ENCODE measurements around the gene USO1.
"Not testable (repeated sequence)": the region's sequence is repeated elsewhere in the genome, so short reads cannot be mapped to it uniquely, and the experiment has no call there.

USO1 gene

DNA sequence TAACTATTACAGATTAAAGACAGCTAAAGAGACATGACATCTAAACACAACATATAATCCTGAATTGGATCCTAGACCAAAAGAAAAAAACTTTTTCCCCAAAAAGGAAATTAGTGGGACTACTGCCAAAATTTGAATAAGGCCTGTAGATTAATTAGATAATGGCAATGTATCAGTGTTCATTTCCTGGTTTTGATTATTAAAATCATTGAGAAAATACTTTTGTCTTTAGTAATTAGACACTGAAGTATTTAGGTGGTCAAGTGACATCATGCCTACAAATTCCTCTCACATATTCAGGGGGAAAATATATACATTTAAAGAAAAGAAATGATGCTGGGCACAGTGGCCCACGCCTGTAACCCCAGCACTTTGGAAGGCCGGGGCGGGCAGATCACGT is 10.4 kb upstream of the USO1 start:
- no peak for DNase-seq

DNA sequence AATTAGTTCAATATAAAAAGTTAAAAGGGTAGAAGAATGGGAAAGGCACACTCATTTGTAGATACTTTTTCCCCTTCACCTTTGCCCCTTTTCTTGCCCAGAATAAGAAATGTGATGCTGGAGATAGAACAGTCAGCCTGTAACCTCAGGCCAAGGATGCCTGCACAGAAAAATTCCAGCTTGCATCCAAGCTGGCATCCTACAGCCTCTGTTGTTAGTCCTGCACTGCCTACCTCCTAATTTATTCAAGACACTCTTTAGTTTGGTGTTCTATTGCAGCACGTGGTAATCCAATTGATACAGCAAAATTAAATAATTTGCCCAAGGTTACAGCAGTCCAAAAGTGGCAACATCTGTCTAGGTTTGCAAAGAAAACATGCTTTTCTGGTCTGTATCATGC is 9.7 kb upstream of the USO1 start:
- DNase-seq: no peak

DNA sequence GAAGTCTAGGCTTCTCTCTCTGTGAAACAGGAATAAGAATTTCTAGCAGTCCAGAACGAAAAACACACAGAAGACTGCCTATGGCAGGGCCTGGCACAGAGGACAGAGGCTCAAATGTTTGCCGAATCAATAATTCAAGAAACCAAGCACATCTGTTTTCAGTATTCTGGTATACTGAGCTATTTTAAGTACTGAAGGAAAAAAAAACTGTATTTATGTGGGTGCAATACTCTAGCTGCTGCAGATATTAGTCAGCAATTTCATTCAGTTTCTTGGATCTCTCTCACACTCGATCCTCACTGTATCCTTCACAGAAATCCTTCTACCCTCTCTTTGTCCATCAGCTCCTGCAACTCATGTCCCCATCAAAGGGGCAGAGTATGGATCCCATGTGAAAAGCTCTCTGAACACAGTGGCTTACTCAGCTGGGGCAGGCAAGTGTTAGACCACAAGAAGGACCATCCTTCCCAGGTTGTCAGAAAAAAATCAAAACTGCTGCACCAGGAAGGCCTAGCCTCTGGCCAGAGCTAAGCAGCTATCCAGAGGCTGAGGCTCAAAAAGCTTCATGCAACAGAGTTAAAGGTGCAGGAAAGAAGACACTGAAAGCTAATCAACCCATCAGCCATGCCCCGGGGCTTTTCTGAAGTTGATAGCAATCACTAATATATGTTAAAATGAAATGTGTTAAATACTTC is 9.1 kb upstream of the USO1 start:
- no peak for DNase-seq

DNA sequence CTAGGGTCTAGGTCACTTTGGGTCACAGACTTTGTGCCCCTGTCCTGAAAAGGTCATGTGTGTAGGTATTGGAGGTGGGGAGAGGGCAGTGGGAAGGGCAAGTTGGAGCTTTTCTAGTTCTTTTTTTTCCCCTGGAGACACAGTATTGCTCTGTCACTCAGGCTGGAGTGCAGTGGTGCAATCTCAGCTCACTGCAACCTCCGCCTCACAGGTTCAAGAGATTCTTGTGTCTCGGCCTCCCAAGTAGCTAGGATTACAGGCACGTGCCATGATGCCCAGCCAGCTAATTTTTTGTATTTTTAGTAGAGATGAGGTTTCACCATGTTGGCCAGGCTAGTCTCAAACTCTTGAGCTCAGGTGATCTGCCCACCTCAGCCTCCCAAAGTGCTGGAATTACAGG is 8.3 kb upstream of the USO1 start:
- not testable (repeated sequence) for DNase-seq

DNA sequence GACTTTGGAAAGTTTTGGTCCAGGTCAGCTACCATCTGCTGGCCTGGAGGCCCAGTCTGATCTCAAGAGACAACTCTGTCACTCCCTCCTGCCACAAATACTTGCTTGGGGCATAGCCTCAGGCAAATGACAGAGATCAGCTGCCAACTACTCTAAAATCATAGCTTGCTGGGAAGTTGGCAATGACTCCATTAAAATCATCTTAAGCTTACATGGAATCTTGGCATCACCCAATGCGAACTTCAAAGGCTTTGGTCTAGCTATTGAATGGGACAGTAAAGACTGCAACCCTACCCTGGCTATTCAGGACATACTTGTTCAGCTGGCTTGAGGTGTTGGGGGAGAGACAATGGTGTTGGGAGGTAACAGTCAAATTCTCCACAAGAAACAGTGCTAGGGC is 7.0 kb upstream of the USO1 start:
- DNase-seq: no peak

DNA sequence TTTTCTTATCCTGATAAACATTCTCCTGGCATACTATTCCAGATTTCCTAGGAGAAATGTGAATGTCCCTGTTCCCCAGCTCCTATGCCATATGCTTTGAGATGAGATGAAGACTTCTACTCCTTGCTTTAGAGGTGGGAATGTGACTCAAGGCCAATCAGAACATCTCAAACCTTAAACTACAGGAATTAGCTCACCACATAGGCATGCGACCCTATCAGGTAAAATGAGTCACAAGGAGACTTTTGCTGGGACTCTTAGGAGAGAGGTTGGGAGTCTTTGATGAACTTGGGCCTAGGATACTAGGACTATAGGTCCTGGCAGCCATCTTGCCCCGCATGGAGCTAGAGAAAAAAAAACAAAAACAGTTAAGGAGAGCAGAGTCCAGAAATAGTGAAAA is 5.8 kb upstream of the USO1 start:
- DNase-seq: no peak

DNA sequence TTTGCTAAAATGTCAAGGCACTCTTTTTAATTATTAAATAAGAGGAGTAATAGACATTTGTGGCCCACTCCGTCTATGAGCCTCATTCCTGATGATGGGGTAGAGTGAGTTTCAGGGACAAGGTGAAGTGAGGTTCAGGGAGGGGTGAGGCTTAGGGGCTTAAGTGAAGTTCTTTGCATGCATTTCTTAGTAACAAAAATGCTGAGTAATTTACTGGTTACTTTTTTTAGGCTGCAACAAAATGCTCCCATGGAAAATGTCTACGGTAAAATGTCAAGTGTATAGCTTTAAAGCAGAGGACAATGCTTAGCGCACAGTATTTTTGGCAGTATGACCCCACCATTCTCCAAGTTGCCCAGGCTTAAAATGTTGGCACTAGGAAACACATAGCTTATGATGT is 2.0 kb upstream of the USO1 start:
- no peak for DNase-seq

DNA sequence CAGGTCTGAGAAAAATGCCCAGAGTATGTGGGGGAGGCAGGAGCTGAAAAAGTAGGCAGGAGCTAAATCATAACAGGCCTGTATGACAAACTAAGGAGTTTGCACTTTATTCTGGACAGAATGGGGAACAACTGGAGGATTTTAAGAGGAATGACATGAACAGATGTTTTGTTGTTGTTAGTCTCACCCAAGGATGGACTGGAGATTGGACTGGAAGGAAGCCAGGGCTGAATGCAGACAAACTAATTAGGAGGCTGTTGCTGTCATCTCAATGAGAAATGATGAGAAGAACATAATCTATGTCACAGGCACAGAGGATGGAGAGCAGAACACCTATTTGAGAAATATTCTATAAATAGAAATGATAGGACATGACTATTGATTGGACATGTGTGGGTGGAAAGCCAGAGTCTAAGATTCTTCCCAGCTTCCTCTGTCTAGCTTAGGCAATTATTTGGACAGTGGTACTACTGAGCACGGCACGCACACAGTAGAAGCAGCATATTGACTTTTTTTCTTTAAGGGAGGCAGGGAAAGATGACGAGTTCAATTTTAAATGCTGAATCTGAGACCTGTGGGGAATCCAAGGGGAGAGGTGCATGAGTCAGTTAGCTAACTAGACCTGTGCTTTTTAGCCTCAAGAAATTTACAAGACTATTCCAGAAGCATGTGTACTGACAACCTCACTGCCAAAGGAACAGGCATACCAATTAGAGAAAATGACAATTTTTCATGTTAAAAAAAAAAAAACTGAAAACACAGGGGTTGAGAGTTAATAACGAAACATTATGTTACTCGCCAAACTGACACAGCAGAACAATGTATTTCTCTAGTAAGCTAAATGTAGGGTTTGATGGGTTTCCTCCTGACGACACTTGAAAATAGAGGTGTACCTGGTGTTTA is 963 bp upstream of the USO1 start:
- no peak for DNase-seq

DNA sequence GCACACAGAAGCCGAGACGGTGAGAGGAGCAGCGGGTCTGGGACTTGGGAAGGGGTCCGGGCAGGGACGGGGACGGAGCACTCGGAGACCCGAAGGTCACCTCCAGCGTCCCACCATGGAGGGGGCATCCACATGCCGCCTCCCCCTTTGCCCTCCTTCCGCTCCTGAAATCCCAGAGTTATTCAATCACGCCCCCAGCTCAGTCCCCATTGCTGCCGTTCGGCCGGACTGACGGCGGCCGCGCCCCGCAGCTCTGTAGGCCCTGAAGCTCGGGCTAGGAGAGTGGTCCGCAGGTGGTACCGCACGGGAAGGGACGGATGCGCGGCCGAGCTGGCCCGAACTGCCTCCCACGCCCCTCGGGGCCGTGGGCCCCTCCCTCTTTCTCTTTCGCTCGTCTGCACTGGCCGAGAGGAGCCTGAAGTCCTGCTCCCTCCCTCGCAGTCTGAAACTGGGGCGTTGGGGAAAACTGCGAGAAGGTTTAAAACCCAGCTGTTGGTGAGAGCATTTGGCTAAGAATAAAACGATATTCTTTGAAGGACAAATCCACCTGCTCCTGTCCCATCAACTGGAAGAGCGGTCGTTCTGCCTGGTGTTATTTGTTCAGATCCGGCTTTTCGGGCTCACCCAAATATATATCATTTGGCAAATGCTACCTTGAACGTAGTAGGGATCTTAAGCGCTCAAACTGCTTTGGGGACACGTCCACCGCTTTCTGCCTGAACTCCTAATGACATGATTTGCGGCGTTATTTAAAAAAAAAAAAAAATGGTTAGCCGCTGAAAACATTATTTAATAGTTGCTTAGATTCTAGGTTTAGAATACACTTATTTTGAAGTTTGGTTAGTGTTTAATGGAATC is 719 bp downstream of the USO1 start:
- DNase-seq: peak; percentile 11 to 62 (median 32)

DNA sequence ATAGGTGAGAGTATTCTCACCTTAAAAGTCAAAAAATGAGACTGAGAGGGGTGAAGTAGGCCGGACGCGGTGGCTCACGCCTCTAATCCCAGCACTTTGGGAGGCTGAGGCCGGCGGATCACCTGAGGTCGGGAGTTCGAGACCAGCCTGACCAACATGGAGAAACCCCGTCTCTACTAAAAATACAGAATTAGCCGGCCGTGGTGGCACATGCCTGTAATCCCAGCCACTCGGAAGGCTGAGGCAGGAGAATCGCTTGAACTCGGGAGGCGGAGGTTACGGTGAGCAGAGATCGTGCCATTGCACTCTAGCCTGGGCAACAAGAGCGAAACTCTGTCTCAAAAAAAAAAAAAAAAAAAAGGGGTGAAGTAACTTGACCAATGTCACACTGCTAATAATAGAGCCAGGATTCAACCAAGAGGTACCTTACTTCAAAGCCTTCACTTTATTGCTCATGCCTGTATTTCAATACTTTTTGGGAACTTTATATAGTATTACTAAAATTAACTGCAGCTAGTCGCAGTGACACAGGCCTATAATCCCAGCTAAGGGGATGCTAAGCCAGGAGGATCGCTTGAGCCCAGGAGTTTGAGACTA is 1.7 kb downstream of the USO1 start:
- DNase-seq: not testable (repeated sequence)

DNA sequence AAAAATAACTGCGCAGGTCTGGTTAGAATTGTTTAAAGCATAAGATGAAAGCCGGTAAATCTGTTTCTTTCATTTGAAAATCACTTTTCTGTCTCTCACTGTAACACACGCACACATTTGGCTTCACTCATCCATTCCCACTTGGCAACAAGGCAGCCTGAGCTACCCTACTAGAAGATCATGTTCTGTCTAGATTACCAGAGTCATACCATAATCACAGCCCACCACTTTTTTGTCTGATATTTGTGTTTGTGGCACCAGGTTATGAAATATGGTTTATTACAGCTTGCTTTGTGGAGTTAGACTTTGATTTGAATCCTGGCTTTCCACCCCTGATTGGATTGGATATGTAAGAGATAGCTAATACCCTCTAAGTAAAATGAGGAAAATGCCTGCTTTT is 2.2 kb downstream of the USO1 start:
- peak in 1 of 5 experiments; percentile 17 for DNase-seq

DNA sequence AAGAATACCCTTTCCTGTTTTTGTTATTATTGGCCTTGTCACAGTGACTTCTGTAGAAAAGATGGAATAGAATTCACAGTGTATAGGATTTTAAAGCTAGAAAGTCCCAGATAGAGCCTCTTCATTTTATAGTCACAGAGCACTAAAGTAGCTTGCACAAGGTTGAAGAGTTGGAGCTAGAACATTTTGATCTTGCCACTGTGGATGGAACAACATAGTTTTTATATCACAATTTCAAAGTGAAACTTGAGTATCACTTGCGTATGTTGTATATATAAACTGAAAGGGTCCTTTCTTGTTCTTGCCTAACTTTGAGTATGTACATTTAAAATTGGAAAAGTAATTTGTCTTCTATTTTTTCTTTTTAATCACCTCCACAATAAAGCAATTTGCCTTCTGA is 2.7 kb downstream of the USO1 start:
- DNase-seq: no peak

DNA sequence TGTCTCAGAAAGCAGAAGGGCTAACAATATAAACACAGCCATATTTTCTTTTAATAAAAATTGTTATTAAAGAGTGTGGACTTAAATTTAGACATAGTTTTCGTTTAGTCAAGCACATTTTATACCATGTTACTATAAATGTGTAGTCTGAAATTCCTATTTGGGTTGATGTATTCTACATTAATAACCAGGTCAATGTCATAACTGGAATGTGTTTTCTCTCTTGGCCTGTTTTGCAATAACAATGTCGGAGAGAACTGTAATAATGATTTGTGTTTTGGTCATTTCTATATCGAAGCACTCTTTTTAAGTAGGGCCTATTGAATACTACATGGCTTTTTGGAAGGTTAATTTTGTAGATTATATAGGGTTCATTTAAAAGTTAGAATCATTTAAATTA is 5.5 kb downstream of the USO1 start:
- DNase-seq: no peak

DNA sequence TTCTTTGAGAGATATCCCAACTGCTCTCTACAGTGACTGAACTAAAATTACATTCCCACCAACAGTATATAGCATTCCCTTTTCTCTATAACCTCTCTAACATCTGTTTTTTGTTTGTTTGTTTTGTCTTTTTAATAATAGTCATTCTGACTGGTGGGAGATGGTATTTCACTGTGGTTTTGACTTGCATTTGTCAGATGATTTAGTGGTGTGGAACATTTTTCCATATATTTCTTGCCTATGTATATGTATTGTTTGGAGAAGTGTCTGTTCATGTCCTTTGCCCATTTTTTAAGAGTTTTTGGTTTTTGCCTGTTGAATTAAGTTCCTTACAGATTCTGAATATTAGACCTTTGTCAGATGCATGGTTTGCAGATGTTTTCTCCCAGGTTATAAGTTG is 9.0 kb downstream of the USO1 start:
- DNase-seq: no peak

DNA sequence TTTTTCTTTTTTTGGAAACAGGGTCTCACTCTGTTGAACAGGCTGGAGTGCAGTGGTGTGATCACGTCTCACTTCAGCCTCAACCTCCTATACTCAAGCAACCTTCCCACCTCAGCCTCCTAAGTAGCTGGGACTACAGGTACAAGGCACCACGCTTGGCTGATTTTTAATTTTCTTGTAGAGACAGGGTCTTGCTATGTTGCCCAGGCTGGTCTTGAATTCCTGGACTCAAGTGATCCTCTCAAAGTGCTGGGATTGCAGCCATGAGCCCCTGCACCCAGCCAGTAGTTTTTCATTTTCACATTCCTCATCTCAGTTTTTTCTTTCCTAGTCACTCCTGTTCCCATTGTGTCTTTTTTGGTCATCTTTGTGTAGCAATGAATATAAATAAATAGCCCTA is 11.1 kb downstream of the USO1 start:
- DNase-seq: no peak

DNA sequence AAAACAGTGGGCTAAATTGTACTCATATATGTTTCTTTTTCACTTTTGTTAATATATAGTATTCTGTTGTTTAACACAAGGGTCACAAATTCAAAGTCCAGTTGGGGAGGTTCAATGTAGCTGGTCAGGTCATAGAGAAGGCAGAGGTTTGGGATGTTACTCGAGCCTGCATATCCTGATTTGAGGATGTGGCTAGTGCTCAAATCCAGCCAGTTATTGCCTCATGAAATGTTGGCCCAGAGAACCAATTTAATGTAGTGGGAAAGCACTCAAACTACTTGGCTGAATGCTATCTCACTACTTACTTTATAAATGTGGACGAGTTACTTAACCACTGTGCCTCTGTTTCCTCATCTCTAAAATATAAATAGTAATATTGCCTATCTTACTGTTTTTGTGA is 12.5 kb downstream of the USO1 start:
- no peak for DNase-seq

DNA sequence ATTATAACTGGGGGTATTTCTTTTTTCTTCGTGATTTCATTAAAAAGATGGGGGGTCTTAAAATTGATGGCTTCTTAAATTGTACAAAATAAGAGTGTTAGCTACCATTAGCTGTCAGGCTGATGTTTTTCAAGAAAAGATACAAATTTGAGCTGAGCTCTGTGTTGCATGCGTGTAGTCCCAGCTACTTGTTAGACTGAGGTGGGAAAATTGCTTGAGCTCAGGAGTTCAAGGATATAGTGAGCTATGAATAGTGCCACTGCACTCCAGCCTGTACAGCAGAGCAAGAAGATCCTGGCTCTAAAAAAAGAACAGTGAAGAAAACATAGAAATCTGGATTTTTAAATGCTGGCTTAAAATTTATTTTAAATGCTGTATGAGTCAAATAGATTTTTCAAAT is 13.0 kb downstream of the USO1 start:
- DNase-seq: no peak

DNA sequence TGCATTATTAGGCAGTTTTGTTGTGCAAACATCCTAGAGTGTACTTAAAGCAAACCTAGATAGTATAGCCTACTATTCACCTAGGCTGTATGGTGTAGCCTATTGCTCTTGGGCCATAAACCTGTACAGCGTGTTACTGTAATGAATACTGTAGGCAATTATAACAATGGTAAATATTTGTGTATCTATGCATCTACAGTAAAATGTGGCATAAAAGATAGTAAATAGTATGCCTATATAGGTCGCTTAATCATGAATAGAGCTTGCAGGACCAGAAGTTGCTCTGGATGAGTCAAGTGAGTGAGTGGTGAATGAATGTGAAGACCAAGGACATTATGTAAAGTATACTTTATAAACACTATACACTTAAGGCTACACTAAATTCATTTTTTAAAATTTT is 16.6 kb downstream of the USO1 start:
- DNase-seq: no peak

DNA sequence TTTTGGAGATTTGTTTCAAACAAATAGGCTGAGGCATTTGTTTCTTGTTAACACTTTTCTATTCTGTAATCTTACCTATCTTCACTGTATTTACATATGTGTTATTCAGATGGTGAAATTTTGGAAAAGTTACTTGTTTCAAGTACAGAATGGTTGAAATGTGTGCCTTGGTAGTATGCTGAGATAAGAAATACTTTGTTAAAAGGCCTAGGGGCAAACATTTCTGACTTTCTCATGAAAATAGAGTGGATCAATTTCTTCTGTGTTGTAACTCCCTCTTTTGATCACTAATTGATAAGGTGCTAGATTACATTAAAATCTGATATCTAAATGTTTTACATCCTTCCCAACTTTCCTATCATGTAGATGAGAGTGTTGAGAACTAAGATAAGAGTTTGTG is 18.1 kb downstream of the USO1 start:
- DNase-seq: no peak

DNA sequence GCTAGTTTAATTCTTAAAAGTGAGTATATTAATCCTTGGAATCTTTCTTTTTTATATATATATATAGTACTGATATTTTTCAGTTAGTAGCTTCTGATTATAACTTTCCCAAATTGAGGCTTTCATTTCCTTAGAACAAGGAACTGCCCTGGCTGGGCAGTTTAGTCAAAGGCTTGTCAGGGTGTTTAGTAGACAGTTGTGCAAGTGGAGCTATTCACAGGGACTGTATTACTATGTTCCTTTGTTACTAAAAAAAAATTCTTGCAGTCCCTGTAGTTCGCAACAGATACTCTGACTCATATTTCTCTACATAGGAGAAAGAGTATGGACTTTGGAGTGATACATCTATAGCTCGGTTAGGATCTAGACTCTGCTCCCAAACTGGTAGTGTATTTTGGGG is 20.8 kb downstream of the USO1 start:
- no peak for DNase-seq

DNA sequence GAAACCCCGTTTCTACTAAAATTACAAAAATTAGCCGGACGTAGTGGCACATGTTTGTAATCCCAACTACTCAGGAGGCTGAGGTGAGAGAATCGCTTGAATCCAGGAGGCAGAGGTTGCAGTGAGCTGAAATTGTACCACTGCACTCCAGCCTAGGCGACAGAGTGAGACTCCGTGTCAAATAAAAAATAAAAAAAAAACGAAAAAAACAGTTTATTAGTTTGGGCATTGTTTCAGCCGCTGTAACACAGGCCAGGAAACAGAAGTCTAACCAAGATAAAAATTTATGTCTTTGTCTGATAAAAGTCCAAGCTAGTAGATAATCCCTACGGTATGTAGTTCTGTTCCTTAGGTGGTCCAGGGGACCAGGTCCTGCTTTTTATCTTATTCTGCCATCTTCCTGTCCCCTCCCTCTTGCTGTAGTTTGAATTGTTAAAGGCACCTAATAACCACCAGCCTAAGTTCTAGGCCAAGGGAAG is 21.4 kb downstream of the USO1 start:
- DNase-seq: no peak

DNA sequence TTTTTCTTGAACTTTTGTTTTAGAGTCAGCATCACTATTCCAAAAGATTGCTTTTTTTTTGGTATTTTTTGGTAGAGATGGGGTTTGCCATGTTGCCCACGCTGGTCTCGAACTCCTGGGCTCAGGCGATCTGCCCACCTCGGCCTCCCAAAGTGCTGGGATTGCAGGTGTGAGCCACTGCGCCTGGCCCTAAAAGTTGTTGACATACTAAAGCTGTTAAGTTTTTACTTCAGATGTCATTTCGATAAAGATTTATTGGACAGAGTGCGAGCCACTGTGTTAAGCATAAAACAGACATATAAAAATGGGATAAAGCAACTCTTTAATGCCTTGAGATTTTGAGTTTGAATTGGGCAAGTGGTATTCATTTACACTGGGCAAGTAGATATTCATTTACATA is 28.3 kb downstream of the USO1 start:
- no peak for DNase-seq

DNA sequence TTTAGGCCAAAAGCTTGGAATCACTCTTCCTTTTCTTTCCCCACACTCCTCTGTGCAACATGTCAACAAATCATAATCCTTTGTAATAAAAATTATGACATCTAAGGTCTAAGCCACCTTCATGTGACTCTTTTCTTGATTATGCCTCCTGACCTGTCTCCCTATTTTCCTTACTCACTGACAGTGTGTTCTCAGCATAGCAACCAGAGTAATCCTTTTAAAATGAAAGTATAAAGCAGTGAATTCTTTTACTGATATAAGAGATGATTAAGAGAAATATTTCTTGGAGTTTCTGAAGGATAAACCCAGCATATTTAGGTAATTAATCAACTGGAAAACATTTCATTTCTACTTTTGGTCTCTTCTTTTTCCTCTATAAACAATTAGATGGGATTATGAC is 44.7 kb downstream of the USO1 start:
- no peak for DNase-seq
